GM12873 (cell line): ENCODE data around the gene ACBD3.

ENCODE experiments used
- TF ChIP-seq, protein P1 (sequence below): IDR thresholded peaks from 2 replicates; pipeline ENCODE4 v1.5.1; 2012; ENCODE audit warnings: low read depth, mild to moderate bottlenecking, moderate library complexity, low read length, control low read depth; ENCODE audit not compliant: insufficient read depth; ENCODE audit errors: missing control alignments

ACBD3 gene

DNA sequence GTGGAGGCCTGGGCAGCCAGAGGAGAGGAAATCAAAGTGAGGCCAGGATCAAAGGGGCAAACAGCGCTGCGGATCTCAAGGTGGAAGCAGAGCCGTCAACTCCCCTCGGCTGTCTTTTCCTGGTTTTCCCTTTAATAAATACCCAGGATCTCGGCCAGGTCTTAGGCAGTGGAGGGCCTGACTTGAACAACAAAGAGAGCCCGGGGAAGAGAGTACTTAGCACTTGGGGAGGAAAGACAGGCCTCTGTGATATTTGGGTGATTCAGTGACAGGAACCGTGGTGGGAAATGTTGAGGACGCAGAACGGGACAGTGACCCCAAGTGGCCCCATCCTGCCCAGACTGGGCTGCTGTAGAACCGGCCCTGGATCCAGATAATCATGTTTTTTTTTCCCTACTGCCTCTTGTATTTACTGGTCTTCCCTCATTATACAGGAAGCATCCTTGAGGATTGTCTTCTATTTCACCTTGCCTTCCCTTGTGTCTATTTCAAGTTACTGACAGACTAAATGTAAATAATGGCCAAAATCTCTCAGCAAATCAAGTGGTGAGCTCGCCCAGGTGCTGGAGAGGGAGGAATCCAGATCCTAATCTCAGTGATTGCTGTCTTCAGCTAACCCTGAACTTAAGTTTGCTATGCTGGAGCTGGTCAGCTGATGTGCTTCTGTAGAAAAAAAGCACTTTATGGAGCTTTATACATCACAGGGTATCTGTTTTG, 34.1 kb upstream of the ACBD3 start:
- TF ChIP-seq, protein P1, sequence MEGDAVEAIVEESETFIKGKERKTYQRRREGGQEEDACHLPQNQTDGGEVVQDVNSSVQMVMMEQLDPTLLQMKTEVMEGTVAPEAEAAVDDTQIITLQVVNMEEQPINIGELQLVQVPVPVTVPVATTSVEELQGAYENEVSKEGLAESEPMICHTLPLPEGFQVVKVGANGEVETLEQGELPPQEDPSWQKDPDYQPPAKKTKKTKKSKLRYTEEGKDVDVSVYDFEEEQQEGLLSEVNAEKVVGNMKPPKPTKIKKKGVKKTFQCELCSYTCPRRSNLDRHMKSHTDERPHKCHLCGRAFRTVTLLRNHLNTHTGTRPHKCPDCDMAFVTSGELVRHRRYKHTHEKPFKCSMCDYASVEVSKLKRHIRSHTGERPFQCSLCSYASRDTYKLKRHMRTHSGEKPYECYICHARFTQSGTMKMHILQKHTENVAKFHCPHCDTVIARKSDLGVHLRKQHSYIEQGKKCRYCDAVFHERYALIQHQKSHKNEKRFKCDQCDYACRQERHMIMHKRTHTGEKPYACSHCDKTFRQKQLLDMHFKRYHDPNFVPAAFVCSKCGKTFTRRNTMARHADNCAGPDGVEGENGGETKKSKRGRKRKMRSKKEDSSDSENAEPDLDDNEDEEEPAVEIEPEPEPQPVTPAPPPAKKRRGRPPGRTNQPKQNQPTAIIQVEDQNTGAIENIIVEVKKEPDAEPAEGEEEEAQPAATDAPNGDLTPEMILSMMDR: no peak

DNA sequence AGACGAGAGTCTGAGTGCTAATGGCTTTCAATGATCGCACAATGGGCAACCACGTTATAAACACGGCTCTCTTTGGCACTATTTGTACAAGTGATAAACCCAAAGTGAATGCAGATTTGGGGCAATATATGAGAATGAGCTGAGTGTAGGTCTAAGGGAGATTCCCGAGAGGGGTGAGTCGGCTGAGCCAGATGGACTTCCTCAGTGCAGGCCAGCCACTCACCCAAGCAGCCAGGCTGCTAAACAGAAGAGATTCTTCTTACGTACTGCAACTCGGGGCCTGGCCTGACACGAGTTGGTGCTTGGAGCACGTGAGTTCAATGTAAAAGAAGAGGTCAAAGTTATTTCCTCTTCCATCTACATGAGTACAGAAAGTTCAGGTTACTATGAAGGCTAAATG, 30.7 kb upstream of the ACBD3 start:
- TF ChIP-seq, protein P1: no peak

DNA sequence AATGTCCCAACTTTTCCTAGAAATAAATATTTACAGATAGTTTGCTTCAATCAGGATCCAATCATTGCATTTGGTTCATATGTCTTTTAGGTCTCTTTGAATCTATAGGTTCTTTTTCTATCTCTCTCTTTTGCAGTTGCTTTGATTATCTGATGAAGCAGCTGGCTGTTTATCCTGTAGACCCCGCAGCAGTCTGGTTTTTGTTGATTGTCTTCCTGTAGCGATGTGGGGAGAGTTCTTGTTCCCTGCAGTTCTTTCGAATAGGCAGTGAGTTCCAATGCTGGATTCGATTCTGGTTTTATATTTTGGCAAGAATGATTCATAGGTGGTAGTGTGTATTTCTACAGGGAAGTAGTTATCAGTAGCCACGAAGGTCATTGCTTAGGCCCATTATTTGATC, 29.5 kb upstream of the ACBD3 start:
- TF ChIP-seq, protein P1: no peak

DNA sequence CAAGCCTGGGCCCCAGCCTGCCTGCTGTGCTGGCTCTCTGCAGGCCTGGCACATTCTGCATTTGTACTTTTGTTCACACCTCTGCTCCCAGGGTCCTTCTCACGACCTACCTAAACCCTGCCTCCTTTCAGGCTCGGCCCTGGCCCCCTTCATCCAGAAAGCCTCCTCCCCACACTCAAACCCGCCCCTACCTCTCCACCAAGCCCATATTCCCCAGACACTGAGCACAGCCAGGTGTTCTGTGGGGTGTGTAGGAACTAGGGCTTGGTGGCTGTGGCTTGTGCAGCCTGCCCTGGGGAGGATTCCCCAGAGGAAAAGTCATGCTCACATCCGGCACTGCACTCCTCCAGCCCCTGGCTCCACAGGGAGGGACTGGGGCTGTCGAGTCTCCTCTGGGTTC, 28.7 kb upstream of the ACBD3 start:
- TF ChIP-seq, protein P1: no peak

DNA sequence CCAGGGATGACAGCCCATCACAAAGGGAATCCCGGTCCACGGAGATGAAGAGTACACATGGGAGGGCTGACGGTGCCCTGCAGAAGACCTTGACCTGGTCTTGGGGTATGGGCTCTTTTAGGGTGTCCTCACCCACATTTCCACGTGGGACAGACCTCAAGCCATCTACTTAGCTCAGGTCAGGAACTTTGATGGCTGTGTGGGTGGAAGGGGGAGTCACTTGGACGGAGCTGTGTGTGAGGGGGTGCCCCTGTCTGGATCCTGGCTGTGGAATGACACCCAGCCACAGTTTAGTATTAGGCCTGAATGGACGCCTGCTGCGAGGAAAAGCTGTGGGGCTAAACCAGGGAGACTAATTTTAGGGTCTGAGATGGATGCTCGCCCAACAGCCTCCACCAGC, 26.0 kb upstream of the ACBD3 start:
- TF ChIP-seq, protein P1: no peak

DNA sequence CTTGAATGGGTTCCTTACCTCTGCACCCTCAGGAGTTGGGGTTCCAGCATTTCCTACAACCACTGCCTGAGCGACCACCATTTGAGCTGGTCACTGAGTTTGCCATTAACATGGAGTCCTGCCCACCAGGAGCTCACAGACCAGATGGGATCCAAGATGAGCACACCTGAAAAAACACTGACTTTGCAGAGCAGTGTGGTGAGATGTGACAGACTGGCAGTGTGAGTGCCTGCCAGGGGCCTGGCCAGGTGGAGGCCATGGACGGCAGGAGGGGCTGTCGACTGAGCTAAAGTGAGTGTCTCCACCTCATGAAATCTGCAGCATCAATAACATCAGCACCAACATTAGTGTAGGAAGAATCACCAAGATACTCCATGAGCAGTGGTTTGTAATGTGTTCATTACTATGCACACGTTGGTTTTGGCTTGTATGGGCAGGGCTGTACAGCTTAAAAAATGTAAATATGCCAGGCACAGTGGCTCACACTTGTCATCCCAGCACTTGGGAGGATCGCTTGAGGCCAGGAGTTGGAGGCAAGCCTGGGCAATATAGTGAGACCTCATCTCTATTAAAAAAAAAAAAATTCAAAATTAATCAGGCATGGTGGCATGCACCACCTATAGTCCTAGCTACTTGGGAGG, 24.8 kb upstream of the ACBD3 start:
- TF ChIP-seq, protein P1: no peak

DNA sequence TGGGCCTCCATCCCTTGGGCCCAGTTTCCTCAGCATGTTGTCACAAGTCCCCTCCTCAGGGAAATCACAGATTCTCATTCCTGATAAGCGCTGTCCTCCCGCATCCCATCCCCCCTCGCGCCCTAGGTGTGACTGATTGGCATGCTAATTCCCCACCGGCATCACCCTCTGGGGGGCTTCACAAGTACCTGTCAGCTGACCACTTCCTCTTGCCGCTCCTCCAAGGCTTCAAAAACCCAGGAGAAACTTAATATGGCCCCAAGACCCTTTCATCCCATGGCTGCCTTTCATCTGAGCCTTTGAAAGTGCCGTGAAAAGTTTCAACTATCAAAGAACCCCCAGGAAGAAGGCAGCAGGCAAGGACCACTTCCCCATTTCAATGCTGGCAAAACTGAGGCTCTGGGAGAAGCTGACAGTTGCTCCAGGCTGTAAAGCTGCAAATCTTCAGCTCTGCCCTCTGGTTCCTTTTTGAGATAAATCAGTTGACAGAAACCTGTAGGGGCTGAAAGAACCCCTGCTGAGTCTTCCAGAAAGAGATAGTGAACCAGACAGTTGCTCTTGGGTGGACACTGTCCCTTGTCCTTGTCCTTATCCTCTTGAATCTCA, 24.1 kb upstream of the ACBD3 start:
- TF ChIP-seq, protein P1: no peak
